ENCODE results near the gene SLC44A3. TPM values are rescaled to one million over a fixed set of nuclear protein-coding genes. Genes with fewer than 3 reads are reported as not detected.

SLC44A3 gene
- total RNA-seq, 4 donors from 2014 or later, result 7.6 to 15.5 (median 10.0) TPM

DNA sequence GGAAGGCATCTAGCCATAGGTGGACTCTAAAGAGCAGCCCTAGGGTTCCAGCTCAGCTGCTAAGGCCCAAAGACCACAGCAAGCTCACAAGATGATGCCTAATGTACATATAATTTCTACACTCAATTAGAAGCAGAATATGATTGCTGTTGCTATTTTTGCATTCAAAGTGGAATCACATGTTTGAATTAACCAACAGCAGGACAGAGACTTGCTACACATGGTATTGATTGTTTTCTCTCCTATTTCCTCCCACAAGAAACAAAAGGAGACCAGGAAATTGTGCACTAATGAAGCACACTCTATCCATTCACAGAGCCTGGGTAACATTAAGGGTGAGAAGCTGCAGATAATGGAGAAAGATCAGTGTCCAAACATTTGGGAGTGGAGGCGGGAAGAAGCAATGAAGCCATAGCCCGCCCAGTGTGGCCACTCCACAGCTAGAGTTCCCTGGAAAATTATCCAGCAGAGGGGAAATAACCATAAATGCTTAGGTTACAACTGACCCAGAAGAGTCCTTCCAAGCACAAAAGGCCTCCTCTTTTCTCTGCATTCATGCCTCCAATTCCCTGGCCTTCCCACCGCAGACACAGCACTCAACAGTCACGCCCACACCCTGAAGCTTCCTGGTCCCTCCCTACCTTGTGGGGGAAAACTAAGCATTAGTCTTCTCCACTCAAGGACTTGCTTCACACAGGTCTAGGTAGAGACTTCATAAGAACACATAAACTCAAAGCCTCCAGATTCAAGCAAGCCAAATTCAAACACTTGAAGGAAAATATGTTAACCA is 99.3 kb downstream of the SLC44A3 start:
- WGBS, result 66% methylated on average over 4 of the region's 4 CpGs
- no peaks in the 10 kb centered on the region for H3K27me3 ChIP-seq
- H3K27ac ChIP-seq, result peak overlapping the region; percentile 5
- DNase-seq (ENCODE audit: low spot score in 2 of 2), result no peak
- peaks cover 45% of the 10 kb centered on the region for H3K4me1 ChIP-seq
- TF ChIP-seq, protein P1, sequence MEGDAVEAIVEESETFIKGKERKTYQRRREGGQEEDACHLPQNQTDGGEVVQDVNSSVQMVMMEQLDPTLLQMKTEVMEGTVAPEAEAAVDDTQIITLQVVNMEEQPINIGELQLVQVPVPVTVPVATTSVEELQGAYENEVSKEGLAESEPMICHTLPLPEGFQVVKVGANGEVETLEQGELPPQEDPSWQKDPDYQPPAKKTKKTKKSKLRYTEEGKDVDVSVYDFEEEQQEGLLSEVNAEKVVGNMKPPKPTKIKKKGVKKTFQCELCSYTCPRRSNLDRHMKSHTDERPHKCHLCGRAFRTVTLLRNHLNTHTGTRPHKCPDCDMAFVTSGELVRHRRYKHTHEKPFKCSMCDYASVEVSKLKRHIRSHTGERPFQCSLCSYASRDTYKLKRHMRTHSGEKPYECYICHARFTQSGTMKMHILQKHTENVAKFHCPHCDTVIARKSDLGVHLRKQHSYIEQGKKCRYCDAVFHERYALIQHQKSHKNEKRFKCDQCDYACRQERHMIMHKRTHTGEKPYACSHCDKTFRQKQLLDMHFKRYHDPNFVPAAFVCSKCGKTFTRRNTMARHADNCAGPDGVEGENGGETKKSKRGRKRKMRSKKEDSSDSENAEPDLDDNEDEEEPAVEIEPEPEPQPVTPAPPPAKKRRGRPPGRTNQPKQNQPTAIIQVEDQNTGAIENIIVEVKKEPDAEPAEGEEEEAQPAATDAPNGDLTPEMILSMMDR (IDR thresholded peaks at IDR 0.05), result no peak
- TF ChIP-seq POLR2AphosphoS5 (IDR thresholded peaks at IDR 0.05) (no peak), POLR2A (IDR thresholded peaks at IDR 0.05) (no peak), EP300 (IDR thresholded peaks at IDR 0.05) (no peak)
- H3K36me3 ChIP-seq, result no peaks in the 10 kb centered on the region
- H3K9me3 ChIP-seq, result no peaks in the 10 kb centered on the region
- no peak overlapping the region for H3K4me3 ChIP-seq

DNA sequence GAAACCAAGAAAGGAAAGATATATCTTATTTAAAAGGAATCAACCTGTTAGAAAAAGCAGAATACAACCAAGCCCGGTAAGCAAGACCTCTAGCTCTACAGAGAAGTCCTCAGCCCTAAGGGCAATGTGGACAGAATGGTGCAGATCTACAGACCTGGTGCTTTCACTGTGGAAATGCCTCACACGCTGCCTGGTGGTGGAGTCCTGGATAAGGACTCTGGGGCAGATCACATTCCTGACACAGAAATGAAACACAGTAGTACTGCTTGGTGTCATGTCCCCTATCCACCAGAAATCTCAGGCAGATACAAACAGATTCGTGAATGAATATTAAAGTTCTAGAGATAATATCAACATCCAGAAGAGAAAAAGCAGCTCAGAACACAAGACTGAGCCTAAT is 99.9 kb downstream of the SLC44A3 start:
- Histone ChIP-seq H3K4me1 (peaks cover 49% of the 10 kb centered on the region), H3K36me3 (no peaks in the 10 kb centered on the region), H3K4me3 (no peak overlapping the region), H3K27me3 (no peaks in the 10 kb centered on the region), H3K9me3 (no peaks in the 10 kb centered on the region), H3K27ac (peak overlapping the region; percentile 10)
- 58% methylated on average over 3 of the region's 3 CpGs for WGBS
- TF ChIP-seq POLR2AphosphoS5 (IDR thresholded peaks at IDR 0.05) (no peak), POLR2A (IDR thresholded peaks at IDR 0.05) (no peak), EP300 (IDR thresholded peaks at IDR 0.05) (no peak)
- TF ChIP-seq, protein P1 (IDR thresholded peaks at IDR 0.05), result no peak
- DNase-seq (ENCODE audit: low spot score in 2 of 2), result no peak

DNA sequence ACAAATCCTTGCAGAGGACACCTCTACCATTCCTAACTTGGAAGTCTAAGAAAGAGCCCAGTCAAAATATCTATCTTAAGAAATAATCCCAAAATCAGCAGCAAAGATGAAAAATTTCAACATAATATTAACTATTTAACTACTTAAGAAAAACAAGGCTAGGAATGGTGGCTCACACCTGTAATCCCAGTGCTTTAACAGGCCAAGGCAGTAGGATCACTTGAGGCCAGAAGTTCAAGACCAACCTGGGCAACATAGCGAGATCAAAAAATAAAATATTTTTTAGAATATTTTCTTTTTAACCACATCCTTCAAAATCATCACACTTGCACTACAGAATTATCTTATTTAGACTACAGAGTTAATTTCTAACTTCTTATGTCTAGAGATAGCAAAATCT is 101.8 kb downstream of the SLC44A3 start:
- WGBS, result 91% methylated on average over 1 of the region's 1 CpG

DNA sequence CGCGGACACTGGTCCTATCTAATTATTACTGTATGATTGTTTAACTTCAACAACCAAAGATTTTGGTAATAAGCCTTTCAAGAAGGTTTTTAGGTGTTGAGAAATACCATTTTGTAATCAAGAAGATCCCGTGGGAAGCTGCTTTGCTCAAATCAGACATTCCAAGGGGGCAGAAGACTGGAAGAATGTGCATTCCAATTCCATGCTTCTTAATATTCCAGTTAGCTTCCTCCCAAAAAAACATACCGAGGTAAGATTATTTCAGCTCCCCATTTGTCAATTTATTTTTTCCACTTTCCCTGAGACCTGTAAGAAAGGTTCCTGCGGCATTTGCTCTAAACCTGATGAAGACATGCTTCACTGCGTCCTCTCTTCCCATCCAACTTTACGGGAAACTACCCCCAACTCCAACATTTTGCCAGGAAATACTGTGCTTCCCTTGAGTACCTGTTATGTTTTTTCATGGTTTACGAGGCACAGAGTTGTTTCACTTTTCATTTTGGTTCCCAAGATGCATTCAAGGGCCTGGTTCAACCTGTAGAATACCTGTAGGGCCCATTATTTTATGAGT is 102.7 kb downstream of the SLC44A3 start:
- Histone ChIP-seq H3K9me3 (no peaks in the 10 kb centered on the region), H3K4me3 (peak overlapping the region; percentile 19), H3K27me3 (no peaks in the 10 kb centered on the region), H3K27ac (no peak overlapping the region), H3K4me1 (peaks cover 70% of the 10 kb centered on the region), H3K36me3 (no peaks in the 10 kb centered on the region)
- WGBS, result 70% methylated on average over 8 of the region's 8 CpGs
- DNase-seq (ENCODE audit: low spot score in 2 of 2), result no peak
- TF ChIP-seq POLR2A (IDR thresholded peaks at IDR 0.05) (no peak), EP300 (IDR thresholded peaks at IDR 0.05) (no peak), POLR2AphosphoS5 (IDR thresholded peaks at IDR 0.05) (no peak)
- TF ChIP-seq, protein P1 (IDR thresholded peaks at IDR 0.05), result no peak

More for the DNA sequence above, 101.8 kb downstream of the SLC44A3 start:
- Histone ChIP-seq H3K36me3 (no peaks in the 10 kb centered on the region), H3K27ac (no peak overlapping the region), H3K27me3 (no peaks in the 10 kb centered on the region), H3K4me1 (peaks cover 61% of the 10 kb centered on the region), H3K4me3 (no peak overlapping the region), H3K9me3 (no peaks in the 10 kb centered on the region)
- DNase-seq (ENCODE audit: low spot score in 2 of 2), result no peak
- no peak for TF ChIP-seq POLR2A (IDR thresholded peaks at IDR 0.05)
- no peak for TF ChIP-seq POLR2AphosphoS5 (IDR thresholded peaks at IDR 0.05)
- TF ChIP-seq, protein P1 (IDR thresholded peaks at IDR 0.05), result no peak

DNA sequence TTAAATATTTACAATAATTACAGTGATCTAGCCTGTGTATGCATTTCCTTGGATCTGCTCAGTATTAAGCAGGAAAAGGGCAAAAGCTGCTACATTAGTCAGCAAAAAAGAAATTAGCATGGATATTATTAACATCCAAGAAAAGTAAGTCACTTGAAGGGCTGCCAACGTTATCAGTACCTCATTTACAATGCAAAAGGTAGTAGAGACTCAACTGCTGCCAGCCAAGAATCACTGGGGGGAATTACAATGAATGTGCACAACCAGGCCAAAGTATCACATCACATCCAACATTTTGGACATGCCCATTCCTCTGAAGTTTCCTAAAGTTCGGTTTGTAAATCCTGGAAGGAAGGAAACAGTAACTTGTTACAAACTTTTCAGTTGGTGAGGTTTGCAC is 104.8 kb downstream of the SLC44A3 start:
- no peak for DNase-seq (ENCODE audit: low spot score in 2 of 2)
- H3K4me1 ChIP-seq, result peaks cover 77% of the 10 kb centered on the region
- TF ChIP-seq, protein P1 (IDR thresholded peaks at IDR 0.05), result no peak
- TF ChIP-seq POLR2A (IDR thresholded peaks at IDR 0.05) (no peak), EP300 (IDR thresholded peaks at IDR 0.05) (no peak), POLR2AphosphoS5 (IDR thresholded peaks at IDR 0.05) (no peak)
- H3K36me3 ChIP-seq, result no peaks in the 10 kb centered on the region
- H3K9me3 ChIP-seq, result no peaks in the 10 kb centered on the region
- peak overlapping the region; percentile 67 for H3K4me3 ChIP-seq
- H3K27ac ChIP-seq, result peak overlapping the region; percentile 97
- no peaks in the 10 kb centered on the region for H3K27me3 ChIP-seq
- WGBS, result 5% methylated on average over 2 of the region's 2 CpGs
